MCF 10A (cell line): ENCODE data around the gene G6PC1. TPM values are rescaled to one million over a fixed set of nuclear protein-coding genes. Genes with fewer than 3 reads are reported as not detected.

ENCODE experiments used
- BruUV-seq: library from RNA; stranded (reverse); fragments of 400-500 nt; replicated peaks from 2 replicates; lab custom pipeline; 2021; lab: Mats Ljungman, UMichigan
- CTCF ChIA-PET: fragments of 300-600 bp; sonication (Branson Sonifier 250); formaldehyde crosslinking; extraction: SDS; loops from one replicate; lab custom pipeline; 2021; ENCODE audit warnings: antibody characterized with exemption, inconsistent platforms; lab: Yijun Ruan, JAX
- POLR2A ChIA-PET: fragments of 300-600, 350-650 bp; sonication (Branson Sonifier 250); formaldehyde crosslinking; extraction: SDS; loops from one replicate; lab custom pipeline; 2020; ENCODE audit warnings: antibody characterized with exemption, inconsistent platforms; lab: Yijun Ruan, JAX
- DNase-seq: peaks from one replicate; pipeline ENCODE4 v3.0.0-alpha.2; 2018; ENCODE audit not compliant: unreplicated experiment
- H3K27ac Mint-ChIP-seq: one replicate; pipeline ENCODE4 v1.8.0; 2022; ENCODE audit warnings: mild to moderate bottlenecking, low read depth, mixed read lengths; ENCODE audit not compliant: unreplicated experiment
- H3K27me3 Mint-ChIP-seq: one replicate; pipeline ENCODE4 v1.8.0; 2022; ENCODE audit warnings: mixed read lengths; ENCODE audit not compliant: insufficient read depth, unreplicated experiment
- H3K36me3 Mint-ChIP-seq: one replicate; pipeline ENCODE4 v1.8.0; 2022; ENCODE audit warnings: mild to moderate bottlenecking, moderate library complexity, mixed read lengths; ENCODE audit not compliant: insufficient read depth, unreplicated experiment
- H3K4me1 Mint-ChIP-seq: one replicate; pipeline ENCODE4 v1.8.0; 2022; ENCODE audit warnings: mixed read lengths; ENCODE audit not compliant: insufficient read depth, unreplicated experiment
- H3K4me3 Mint-ChIP-seq: one replicate; pipeline ENCODE4 v1.8.0; 2022; ENCODE audit warnings: mild to moderate bottlenecking, moderate library complexity, mixed read lengths; ENCODE audit not compliant: unreplicated experiment
- H3K9me3 Mint-ChIP-seq: one replicate; pipeline ENCODE4 v1.8.0; 2022; ENCODE audit warnings: mixed read lengths; ENCODE audit not compliant: unreplicated experiment
- CTCF ChIP-seq: fragments of 200-600 bp; IDR thresholded peaks from one replicate; pipeline ENCODE4 v1.8.0; 2022; ENCODE audit warnings: antibody characterized with exemption, mild to moderate bottlenecking; ENCODE audit not compliant: unreplicated experiment
- intact Hi-C: fragments of 100-400 bp; cut with micrococcal nuclease; formaldehyde crosslinking; loops from 2 replicates; pipeline ENCODE4 v1.14.1; 2022
- total RNA-seq: library from RNA; stranded (reverse); gene quantifications from 2 replicates; pipeline ENCODE4 v1.2.3, GENCODE V29; 2022

Gene G6PC1
- total RNA-seq, 1 experiment from 2014 or later: not detected

DNA sequence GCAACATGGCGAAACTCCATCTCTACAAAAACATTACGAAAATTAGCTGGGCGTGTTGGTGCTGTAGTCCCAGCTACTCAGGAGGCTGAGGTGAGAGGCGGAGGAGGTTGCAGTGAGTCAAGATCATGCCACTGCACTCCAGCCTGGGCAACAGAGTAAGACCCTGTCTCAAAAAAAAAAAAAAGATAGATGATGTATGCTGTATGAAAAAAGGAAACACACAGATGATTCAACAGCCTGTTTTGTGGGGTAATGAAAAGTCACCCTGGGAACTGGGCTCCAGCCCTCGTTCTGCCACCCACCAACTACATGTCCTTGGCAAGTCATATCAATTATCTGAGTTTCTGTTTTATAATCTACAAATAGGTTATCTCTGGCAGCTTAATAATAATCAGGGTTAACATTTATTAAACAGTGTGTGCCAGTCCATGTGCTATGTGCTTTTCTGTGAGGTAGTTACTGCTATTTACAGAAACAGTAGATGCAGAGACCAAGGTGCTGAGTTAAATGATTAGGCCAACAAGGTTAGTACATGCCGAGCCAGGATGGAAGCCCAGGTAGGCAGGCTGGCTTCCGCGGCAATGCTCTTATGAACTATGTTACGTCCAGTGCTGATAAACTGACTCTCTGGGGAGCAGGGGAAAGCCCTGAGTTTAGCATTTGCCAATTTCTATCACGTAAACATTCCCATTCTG, 1.1 kb downstream of the G6PC1 start:
- BruUV-seq: no TSS peak
- Mint-ChIP-seq H3K27ac (no peak overlapping the region), H3K9me3 (no peaks in the 10 kb centered on the region), H3K36me3 (no peaks in the 10 kb centered on the region), H3K4me1 (no peaks in the 10 kb centered on the region), H3K4me3 (no peak overlapping the region), H3K27me3 (peaks cover 7% of the 10 kb centered on the region)
- no peak for TF ChIP-seq CTCF
- CTCF ChIA-PET: interaction anchor here (0.6 kb wide), 1 partner anchor 27 kb away, joined by 3 read pairs; no protein-coding TSS in a partner anchor
- intact Hi-C loops: no loop called here
- no peak for DNase-seq
- POLR2A ChIA-PET: no interaction called here

DNA sequence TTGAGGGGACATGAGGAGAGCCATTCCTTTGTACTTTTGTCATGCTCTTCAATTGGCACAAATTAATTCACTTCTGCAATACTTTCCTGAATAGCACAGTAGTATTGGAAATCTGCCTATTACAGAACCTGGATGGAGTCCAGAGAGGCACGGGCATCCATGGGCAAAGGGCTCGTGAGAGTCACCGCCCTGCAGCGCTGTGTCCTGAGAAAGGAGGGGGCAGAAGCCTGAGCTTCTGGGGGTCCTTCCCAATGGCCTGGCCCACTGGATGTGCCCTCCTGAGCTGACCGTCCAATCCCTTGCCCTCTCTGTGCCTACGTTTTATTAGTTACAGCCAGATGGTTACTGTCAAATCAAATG, 3.5 kb downstream of the G6PC1 start:
- H3K4me1 Mint-ChIP-seq: no peaks in the 10 kb centered on the region
- TF ChIP-seq CTCF: no peak
- peaks cover 24% of the 10 kb centered on the region for H3K27me3 Mint-ChIP-seq
- no peaks in the 10 kb centered on the region for H3K9me3 Mint-ChIP-seq
- intact Hi-C loops: no loop called here
- H3K36me3 Mint-ChIP-seq: no peaks in the 10 kb centered on the region
- BruUV-seq: no TSS peak
- CTCF ChIA-PET: interaction anchor here (0.6 to 0.8 kb wide), 3 partner anchors 60 to 1551 kb away, joined by 4 to 6 read pairs (median 5); no protein-coding TSS in a partner anchor
- no peak overlapping the region for H3K4me3 Mint-ChIP-seq
- POLR2A ChIA-PET: no interaction called here
- peak; percentile 16 for DNase-seq
- no peak overlapping the region for H3K27ac Mint-ChIP-seq

GRCh38 chr17:42906772-42907446, 6.3 kb downstream of the G6PC1 start:
- TF ChIP-seq CTCF: no peak
- no peaks in the 10 kb centered on the region for H3K36me3 Mint-ChIP-seq
- no peak overlapping the region for H3K4me3 Mint-ChIP-seq
- no TSS peak for BruUV-seq
- no peak for DNase-seq
- intact Hi-C loops: no loop called here
- peaks cover 50% of the 10 kb centered on the region for H3K27me3 Mint-ChIP-seq
- no peak overlapping the region for H3K27ac Mint-ChIP-seq
- H3K4me1 Mint-ChIP-seq: no peaks in the 10 kb centered on the region
- POLR2A ChIA-PET: interaction anchor here (0.7 kb wide), 1 partner anchor 133 kb away, joined by 3 read pairs; the partner anchor contains the start of gene VPS25
- CTCF ChIA-PET: interaction anchor here (0.8 kb wide), 1 partner anchor 55 kb away, joined by 3 read pairs; no protein-coding TSS in a partner anchor
- no peaks in the 10 kb centered on the region for H3K9me3 Mint-ChIP-seq

DNA sequence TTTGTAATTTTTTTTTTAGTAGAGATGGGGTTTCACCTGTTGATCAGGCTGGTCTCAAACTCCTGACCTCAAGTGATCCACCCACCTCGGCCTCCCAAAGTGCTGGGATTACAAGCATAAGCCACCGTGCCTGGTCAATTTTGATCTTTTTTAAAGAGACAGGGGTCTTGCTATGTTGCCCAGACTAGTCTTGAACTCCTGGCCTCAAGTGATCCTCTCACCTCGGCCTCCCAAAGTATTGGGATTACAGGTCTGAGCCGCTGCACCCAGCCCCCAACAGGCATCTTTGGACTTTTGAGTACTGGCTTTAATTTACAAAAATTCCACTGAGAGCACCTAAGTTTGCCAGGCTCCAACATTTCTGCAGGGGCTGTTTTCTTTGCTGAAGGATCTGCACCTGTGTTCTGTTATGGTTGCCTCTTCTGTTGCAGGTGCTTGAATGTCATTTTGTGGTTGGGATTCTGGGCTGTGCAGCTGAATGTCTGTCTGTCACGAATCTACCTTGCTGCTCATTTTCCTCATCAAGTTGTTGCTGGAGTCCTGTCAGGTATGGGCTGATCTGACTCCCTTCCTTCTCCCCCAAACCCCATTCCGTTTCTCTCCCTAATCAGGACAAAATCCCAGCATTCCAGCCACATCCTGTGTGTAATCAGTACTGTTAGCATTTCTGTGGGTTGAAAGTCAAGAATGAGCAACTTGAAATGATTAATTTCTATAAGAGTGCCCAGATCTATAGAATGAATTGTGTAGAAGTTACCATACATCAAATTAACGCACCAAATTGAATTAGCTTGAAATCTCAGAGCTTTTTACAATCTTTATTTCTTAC, 8.5 kb downstream of the G6PC1 start:
- Mint-ChIP-seq H3K36me3 (no peaks in the 10 kb centered on the region), H3K9me3 (no peaks in the 10 kb centered on the region), H3K4me1 (peaks cover 5% of the 10 kb centered on the region), H3K27me3 (peaks cover 50% of the 10 kb centered on the region), H3K27ac (no peak overlapping the region), H3K4me3 (no peak overlapping the region)
- ChIA-PET CTCF (no interaction called here), POLR2A (no interaction called here)
- BruUV-seq: no TSS peak
- intact Hi-C loops: no loop called here
- TF ChIP-seq CTCF: no peak
- DNase-seq: no peak
